Aorta (tissue), 5 donors: ENCODE results near the gene TASP1. TPM values are rescaled to one million over a fixed set of nuclear protein-coding genes. Genes with fewer than 3 reads are reported as not detected.
A peak's percentile ranks its signal among the peaks of the same experiment; 100 is the strongest.
"Not testable (repeated sequence)": the region's sequence is repeated elsewhere in the genome, so short reads cannot be mapped to it uniquely, and the experiment has no call there.

Source experiments
- ATAC-seq: fragments of 200-7000 bp; cut with Tn5 transposase; one replicate; pipeline ENCODE4 v1.9.1; 2022; ENCODE audit warnings: moderate library complexity; ENCODE audit not compliant: low FRiP score
- DNase-seq, 2 donors: peaks; one replicate each; pipeline ENCODE4 v3.0.0-alpha.2; 2020
- H3K27ac ChIP-seq, 2 donors: one replicate each; pipeline ENCODE4 v1.5.1; 2013; ENCODE audit warnings: low read length in 2 of 2, mild to moderate bottlenecking in 2 of 2, moderate library complexity in 2 of 2, control low read depth in 1 of 2, inconsistent platforms in 1 of 2, low read depth in 1 of 2
- H3K27me3 ChIP-seq, 2 donors: one replicate each; pipeline ENCODE4 v1.6.1; 2013; ENCODE audit warnings: control low read depth in 1 of 2, low read length in 1 of 2, mild to moderate bottlenecking in 1 of 2, moderate library complexity in 1 of 2; ENCODE audit not compliant: insufficient read depth in 2 of 2, control insufficient read depth in 1 of 2
- H3K36me3 ChIP-seq, 2 donors: one replicate each; pipeline ENCODE4 v1.6.1; 2013; ENCODE audit warnings: control low read depth in 1 of 2, low read length in 1 of 2, mild to moderate bottlenecking in 1 of 2; ENCODE audit not compliant: insufficient read depth in 2 of 2, control insufficient read depth in 1 of 2
- H3K4me1 ChIP-seq, 2 donors: one replicate each; pipeline ENCODE4 v1.6.1; 2013; ENCODE audit warnings: low read length in 2 of 2, control low read depth in 1 of 2, mild to moderate bottlenecking in 1 of 2, moderate library complexity in 1 of 2; ENCODE audit not compliant: insufficient read depth in 2 of 2, control insufficient read depth in 1 of 2
- H3K4me3 ChIP-seq, 2 donors: one replicate each; pipeline ENCODE4 v1.5.1; 2013; ENCODE audit warnings: low read length in 2 of 2, control low read depth in 1 of 2, mild to moderate bottlenecking in 1 of 2
- H3K9me3 ChIP-seq: one replicate; pipeline ENCODE4 v1.6.1; 2013; ENCODE audit warnings: mild to moderate bottlenecking, low read length; ENCODE audit not compliant: control insufficient read depth
- whole genome bisulfite sequencing, 2 donors: extraction: QIAGEN DNeasy Blood & Tissue Kit; methylation state at CpG; one replicate each; pipeline ENCODE4 v1.1.7; 2013; 5-methylcytosine and 5-hydroxymethylcytosine counted together
- intact Hi-C, 2 donors: fragments of 100-400 bp; cut with DNase I; formaldehyde crosslinking; loops; one replicate each; pipeline versions ENCODE4 v1.14.2 to v1.15.0; 2022
- polyA plus RNA-seq, 2 donors: library from polyadenylated mRNA; stranded (reverse); fragments of 200-250 nt; gene quantifications; one replicate each; pipeline ENCODE4 v1.2.3, GENCODE V29; 2013
- total RNA-seq, 2 donors: library from RNA; stranded (reverse); fragmentation: NEBNext Ultra II Directional; extraction: Animal tissue kit (Norgen Biotek cat#: 25700); gene quantifications; one replicate each; pipeline ENCODE4 v1.2.1, GENCODE V29; 2021
- donor health status: healthy with polysubstance abuse.
- donor health status: Bipolar disorder and iron deficiency.
- donor health status: DM: no; HTN: no; CAD: no.
- donor health status: DM: no; HTN: no; CAD: no.
- donor health status: DM: yes; HTN: yes; CAD: no.

Gene TASP1
- total and polyA plus RNA-seq, 4 donors, result 13.2 to 74.6 (median 25.9) TPM

GRCh38 chr20:13627525-13627924 is 11.2 kb downstream of the TASP1 start:
- not testable (repeated sequence) for H3K27ac ChIP-seq, H3K4me3 ChIP-seq, DNase-seq, ATAC-seq, H3K36me3 ChIP-seq, H3K9me3 ChIP-seq, H3K4me1 ChIP-seq, H3K27me3 ChIP-seq
- 21 to 30% methylated on average over 3 of the region's 3 CpGs for WGBS, 2 donors
- intact Hi-C loops, result loop anchor here in 1 of 2 donors (5.0 kb wide), 1 partner anchor 45 kb away; no protein-coding TSS in a partner anchor

DNA sequence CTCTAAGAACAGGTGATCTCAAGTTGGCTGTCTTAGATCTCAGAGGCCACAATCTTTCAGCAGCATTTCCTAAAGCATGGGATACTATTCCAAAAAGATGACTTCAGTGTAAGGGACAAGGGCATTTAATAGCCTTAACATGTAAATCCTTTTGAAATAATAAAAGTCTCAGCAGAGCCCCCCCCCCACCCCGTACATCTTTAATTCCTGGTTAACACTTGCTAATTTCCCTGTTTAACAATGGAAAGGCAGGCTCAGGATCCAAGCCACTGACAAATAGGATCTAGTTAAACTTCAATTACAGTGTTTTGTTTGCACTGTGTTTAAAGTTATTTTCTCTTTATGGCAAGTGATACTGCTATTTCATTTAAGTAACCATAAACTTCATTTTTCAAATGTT is 12.0 kb downstream of the TASP1 start:
- no peak overlapping the region for H3K27ac ChIP-seq
- peaks cover 0 to 1% of the 10 kb centered on the region in 2 donors for H3K4me1 ChIP-seq
- H3K36me3 ChIP-seq, result peaks cover 2 to 3% of the 10 kb centered on the region in 2 donors
- ATAC-seq (no peak), DNase-seq (no peak)
- no peak overlapping the region for H3K4me3 ChIP-seq
- no peaks in the 10 kb centered on the region for H3K27me3 ChIP-seq
- WGBS, 2 donors, result 67 to 83% methylated on average over 1 of the region's 1 CpG
- intact Hi-C loops, result loop anchor here in 1 of 2 donors (5.0 kb wide), 1 partner anchor 46 kb away; no protein-coding TSS in a partner anchor
- no peaks in the 10 kb centered on the region for H3K9me3 ChIP-seq

GRCh38 chr20:13625304-13625979 is 13.3 kb downstream of the TASP1 start:
- 24 to 28% methylated on average over 6 of the region's 6 CpGs for WGBS, 2 donors
- DNase-seq (no peak), ATAC-seq (no peak)
- Histone ChIP-seq H3K4me3 (no peak overlapping the region), H3K27ac (peak overlapping the region; percentile 64), H3K9me3 (no peaks in the 10 kb centered on the region), H3K27me3 (no peaks in the 10 kb centered on the region), H3K36me3 (peaks cover 2 to 3% of the 10 kb centered on the region in 2 donors), H3K4me1 (peaks cover 0 to 1% of the 10 kb centered on the region in 2 donors)
- intact Hi-C loops, result loop anchor here in 1 of 2 donors (5.0 kb wide), 1 partner anchor 47 kb away; no protein-coding TSS in a partner anchor

- intact Hi-C loops, result loop anchor here in 1 of 2 donors (5.0 kb wide), 1 partner anchor 53 kb away; no protein-coding TSS in a partner anchor
These were observed 19.3 kb downstream of the TASP1 start for GRCh38 chr20:13619415-13619814.

DNA sequence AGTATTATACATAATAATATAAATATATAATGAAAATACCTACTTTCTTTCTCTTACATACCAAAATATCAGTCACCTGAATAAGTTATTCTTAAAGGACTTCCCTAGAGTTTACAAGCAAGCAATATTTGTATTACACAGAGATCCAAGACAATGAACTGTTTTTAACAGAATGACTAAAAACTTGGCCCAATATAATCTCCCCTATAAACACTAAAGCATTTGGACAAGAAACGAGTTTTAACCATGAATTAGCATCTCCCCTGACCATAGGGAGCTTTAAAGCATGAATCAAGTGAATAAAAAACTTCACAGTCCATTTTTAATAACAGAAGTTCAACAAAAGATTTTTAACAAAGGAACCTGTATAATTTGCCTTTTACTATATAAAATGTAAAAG is 20.3 kb downstream of the TASP1 start:
- intact Hi-C loops, result loop anchor here in 1 of 2 donors (5.0 kb wide), 1 partner anchor 54 kb away; no protein-coding TSS in a partner anchor
- 0 to 7% methylated on average over 1 of the region's 1 CpG for WGBS, 2 donors
- DNase-seq, H3K4me3 ChIP-seq, H3K27me3 ChIP-seq, H3K36me3 ChIP-seq, ATAC-seq, H3K9me3 ChIP-seq, H3K4me1 ChIP-seq: not testable (repeated sequence)
- H3K27ac ChIP-seq, result peak overlapping the region in 1 of 2 donors; percentile 33

More at GRCh38 chr20:13619415-13619814, 19.3 kb downstream of the TASP1 start:
- ATAC-seq, H3K9me3 ChIP-seq, H3K4me3 ChIP-seq, DNase-seq, H3K36me3 ChIP-seq, H3K27ac ChIP-seq, H3K27me3 ChIP-seq, H3K4me1 ChIP-seq: not testable (repeated sequence)
- 18 to 21% methylated on average over 1 of the region's 1 CpG for WGBS, 2 donors

- intact Hi-C loops, result loop anchor here in 1 of 2 donors (5.0 kb wide), 1 partner anchor 55 kb away; no protein-coding TSS in a partner anchor
- not testable (repeated sequence) for ATAC-seq, H3K27me3 ChIP-seq, H3K27ac ChIP-seq, DNase-seq, H3K4me3 ChIP-seq, H3K9me3 ChIP-seq, H3K36me3 ChIP-seq, H3K4me1 ChIP-seq
- 88 to 90% methylated on average over 2 of the region's 2 CpGs for WGBS, 2 donors
These were observed 21.1 kb downstream of the TASP1 start for GRCh38 chr20:13617585-13617984.

DNA sequence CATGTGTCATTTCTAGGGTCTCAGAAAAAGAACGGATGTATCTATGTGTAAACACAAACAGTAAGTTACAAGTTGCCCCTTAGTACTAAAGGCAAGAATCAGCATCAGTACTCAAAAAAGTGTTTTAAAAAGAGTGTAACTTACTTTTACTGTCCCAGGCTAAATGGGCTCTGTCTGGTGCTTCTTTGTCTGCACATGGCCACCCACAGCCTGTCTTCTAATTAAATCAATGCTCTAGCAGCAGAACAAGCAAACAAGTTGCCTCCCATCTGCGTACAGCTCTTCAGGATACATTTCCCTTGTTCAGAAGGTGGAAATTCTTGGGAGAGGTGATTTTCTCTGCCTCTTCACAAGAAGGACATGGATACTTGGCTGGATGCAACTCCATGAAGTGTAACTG is 22.0 kb downstream of the TASP1 start:
- intact Hi-C loops, result loop anchor here in 1 of 2 donors (5.0 kb wide), 1 partner anchor 56 kb away; no protein-coding TSS in a partner anchor

DNA sequence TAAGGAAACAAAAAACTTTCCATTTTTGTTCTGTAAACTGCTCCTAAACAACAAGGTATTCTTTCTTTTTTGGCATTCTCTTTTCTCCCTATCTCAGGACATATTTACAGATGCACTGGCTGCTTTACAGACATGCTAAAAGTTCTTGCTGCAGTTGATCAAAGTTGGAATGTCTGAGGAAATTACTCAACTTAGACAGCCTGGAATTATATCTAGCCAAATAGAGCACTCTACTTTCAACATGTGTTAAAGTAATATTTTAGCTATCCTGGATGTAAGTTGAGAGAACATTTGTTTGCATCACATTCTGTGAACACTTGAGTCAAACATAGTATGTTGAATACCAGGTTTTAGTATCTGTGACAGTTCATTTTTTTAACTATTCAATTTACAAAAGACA is 24.8 kb downstream of the TASP1 start:
- no peak for ATAC-seq
- Histone ChIP-seq H3K4me1 (peaks cover 0 to 4% of the 10 kb centered on the region in 2 donors), H3K4me3 (no peak overlapping the region), H3K9me3 (no peaks in the 10 kb centered on the region), H3K27me3 (no peaks in the 10 kb centered on the region), H3K27ac (no peak overlapping the region), H3K36me3 (peaks cover 0 to 3% of the 10 kb centered on the region in 2 donors)
- no peak for DNase-seq
- intact Hi-C loops, result loop anchor here in 1 of 2 donors (5.0 kb wide), 1 partner anchor 138 kb away; no protein-coding TSS in a partner anchor

More for the DNA sequence above, 22.0 kb downstream of the TASP1 start:
- not testable (repeated sequence) for H3K4me3 ChIP-seq, H3K4me1 ChIP-seq, H3K9me3 ChIP-seq, ATAC-seq, H3K27me3 ChIP-seq, DNase-seq, H3K36me3 ChIP-seq
- WGBS, 2 donors, result 88 to 92% methylated on average over 2 of the region's 2 CpGs
- peak overlapping the region in 1 of 2 donors; percentile 14 for H3K27ac ChIP-seq
